GM12878 (cell line): ENCODE measurements around the gene TNFRSF9. TPM values are rescaled to one million over a fixed set of nuclear protein-coding genes. Genes with fewer than 3 reads are reported as not detected.
A peak's percentile ranks its signal among the peaks of the same experiment; 100 is the strongest.

Experiments
- ATAC-seq: fragments of 200-7000 bp; cut with Tn5 transposase; 3 replicates; pipeline ENCODE4 v1.9.1; 2020; ENCODE audit warnings: mild to moderate bottlenecking, moderate library complexity
- BruUV-seq: library from RNA; stranded (reverse); fragments of 400-500 nt; replicated peaks from 2 replicates; lab custom pipeline; 2021; lab: Mats Ljungman, UMichigan
- CTCF ChIA-PET: fragments of 300-600 bp; sonication (Branson Sonifier 250); formaldehyde crosslinking; extraction: SDS; loops from one replicate; lab custom pipeline; 2021; ENCODE audit warnings: inconsistent platforms; lab: Yijun Ruan, JAX
- POLR2A ChIA-PET: fragments of 350-600 bp; formaldehyde crosslinking; extraction: SDS; loops from one replicate; lab custom pipeline; 2021; ENCODE audit warnings: inconsistent platforms; lab: Charles Lee
- RAD21 ChIA-PET: fragments of 300-600 bp; sonication (Branson Sonifier 250); formaldehyde crosslinking; loops from one replicate; lab custom pipeline; 2023; ENCODE audit warnings: antibody characterized with exemption; ENCODE audit not compliant: unreplicated experiment; lab: Charles Lee
- SMC1A ChIA-PET: fragments of 300-600 bp; sonication (Branson Sonifier 250); formaldehyde crosslinking; loops from one replicate; lab custom pipeline; 2023; ENCODE audit not compliant: unreplicated experiment, uncharacterized antibody; lab: Charles Lee
- DNase-seq: peaks from one replicate; pipeline ENCODE4 v3.0.0-alpha.2; 2011; ENCODE audit warnings: low read depth, low spot score
- FAIRE-seq: peaks from 3 replicates; lab custom pipeline; 2011; peaks lifted over from hg19 to GRCh38; lab: Jason Lieb, UNC
- H2AFZ ChIP-seq: 2 replicates; pipeline ENCODE4 v1.6.0; 2011; ENCODE audit warnings: low read depth, low read length, control low read depth; ENCODE audit not compliant: control insufficient read depth
- H3K27ac ChIP-seq: 2 replicates; pipeline ENCODE4 v1.5.1; 2011; ENCODE audit warnings: control low read depth; ENCODE audit not compliant: control insufficient read depth, insufficient read depth
- H3K27me3 ChIP-seq, 2 experiments: replicated peaks in 1 of 2; 2 replicates each; pipeline versions ENCODE4 v1.6.0 to v1.6.1; 2011; ENCODE audit warnings: low read length in 1 of 2; ENCODE audit not compliant: control insufficient read depth in 2 of 2, insufficient read depth in 2 of 2
- H3K36me3 ChIP-seq, 2 experiments: 2 replicates each; pipeline ENCODE4 v1.5.1; 2011; ENCODE audit warnings: low read length in 1 of 2; ENCODE audit not compliant: control insufficient read depth in 2 of 2, insufficient read depth in 2 of 2
- H3K4me1 ChIP-seq: 2 replicates; pipeline ENCODE4 v1.6.1; 2011; ENCODE audit warnings: mild to moderate bottlenecking, low read length, moderate library complexity, mixed read lengths; ENCODE audit not compliant: control insufficient read depth, insufficient read depth
- H3K4me2 ChIP-seq: 2 replicates; pipeline ENCODE4 v1.6.0; 2011; ENCODE audit warnings: control low read depth; ENCODE audit not compliant: control insufficient read depth, insufficient read depth
- H3K4me3 ChIP-seq: fragments of 200-600 bp; sonication (generic); 2 replicates; pipeline ENCODE4 v1.5.1; 2016
- H3K79me2 ChIP-seq: 2 replicates; pipeline ENCODE4 v1.6.0; 2011; ENCODE audit warnings: low read length; ENCODE audit not compliant: control insufficient read depth, insufficient read depth
- H3K9ac ChIP-seq: 2 replicates; pipeline ENCODE4 v1.8.0; 2011; ENCODE audit warnings: low read length, control low read depth, mixed read lengths; ENCODE audit not compliant: control insufficient read depth, insufficient read depth
- H3K9me3 ChIP-seq: replicated peaks from 3 replicates; pipeline ENCODE4 v1.5.1; 2011; ENCODE audit warnings: mild to moderate bottlenecking, low read length; ENCODE audit not compliant: control insufficient read depth, insufficient read depth
- H4K20me1 ChIP-seq: 2 replicates; pipeline ENCODE4 v1.6.0; 2011; ENCODE audit not compliant: control insufficient read depth, insufficient read depth
- ATF7 ChIP-seq: fragments of 450-650 bp; IDR thresholded peaks from 2 replicates; pipeline ENCODE4 v1.6.1; 2016; ENCODE audit warnings: low read depth, mild to moderate bottlenecking
- BCL11A ChIP-seq: IDR thresholded peaks from 2 replicates; pipeline ENCODE4 v1.6.1; 2011; ENCODE audit warnings: low read depth, low read length
- BHLHE40 ChIP-seq, 2 experiments: fragments of 450-650 bp in 1 of 2; IDR thresholded peaks; 2 replicates each; pipeline ENCODE4 v1.6.1; 2011 to 2017; ENCODE audit warnings: low read depth in 2 of 2, borderline replicate concordance in 1 of 2, improper control_type of control experiment in 1 of 2, low read length in 1 of 2, mild to moderate bottlenecking in 1 of 2
- BMI1 ChIP-seq: fragments of 450-650 bp; IDR thresholded peaks from 2 replicates; pipeline ENCODE4 v1.6.1; 2016; ENCODE audit warnings: mild to moderate bottlenecking, moderate library complexity, borderline replicate concordance
- MYC ChIP-seq: IDR thresholded peaks from 2 replicates; pipeline ENCODE4 v1.6.1; 2011; ENCODE audit warnings: mild to moderate bottlenecking, low read length, moderate library complexity, inconsistent platforms; ENCODE audit not compliant: insufficient read depth, insufficient replicate concordance, insufficient read length, severe bottlenecking
- NRF1 ChIP-seq: conservative IDR thresholded peaks from 2 replicates; pipeline ENCODE4 v1.6.1; 2011; ENCODE audit warnings: mild to moderate bottlenecking, low read depth, low read length, improper control_type of control experiment
- POLR2A ChIP-seq: IDR thresholded peaks from 2 replicates; pipeline ENCODE4 v1.6.1; 2011; ENCODE audit warnings: low read depth, mild to moderate bottlenecking, low read length
- SMAD1 ChIP-seq: fragments of 450-650 bp; IDR thresholded peaks from 2 replicates; pipeline ENCODE4 v1.6.1; 2018; ENCODE audit warnings: mild to moderate bottlenecking, low read depth; ENCODE audit not compliant: partially characterized antibody
- STAT1 ChIP-seq: fragments of 450-650 bp; conservative IDR thresholded peaks from 2 replicates; pipeline ENCODE4 v1.6.1; 2014; ENCODE audit warnings: antibody characterized with exemption, mild to moderate bottlenecking
- SUZ12 ChIP-seq: fragments of 200-600 bp; sonication (generic); IDR thresholded peaks from one replicate; pipeline ENCODE4 v1.6.1; 2018; ENCODE audit warnings: antibody characterized with exemption, mild to moderate bottlenecking; ENCODE audit not compliant: unreplicated experiment
- TAF1 ChIP-seq: IDR thresholded peaks from 2 replicates; pipeline ENCODE4 v1.6.1; 2011; ENCODE audit warnings: mild to moderate bottlenecking, low read depth, low read length, borderline replicate concordance
- WRNIP1 ChIP-seq: IDR thresholded peaks from 2 replicates; pipeline ENCODE4 v1.6.1; 2011; ENCODE audit warnings: low read depth, low read length, improper control_type of control experiment, borderline replicate concordance
- WGBS: methylation state at CpG from one replicate; pipeline ENCODE4 v1.1.6; 2016; ENCODE audit warnings: low lambda C conversion rate; ENCODE audit not compliant: insufficient replicate concordance, insufficient coverage; ENCODE audit errors: missing lambda C conversion rate; 5-methylcytosine and 5-hydroxymethylcytosine counted together
- in situ Hi-C: fragments of 300-500 bp; cut with MboI; formaldehyde crosslinking; loops from 9 replicates; pipeline ENCODE4 v1.14.3; 2018; ENCODE audit warnings: mixed read lengths
- intact Hi-C: fragments of 100-400 bp; cut with micrococcal nuclease; formaldehyde crosslinking; loops from one replicate; pipeline ENCODE4 v1.14.2; 2022; ENCODE audit not compliant: unreplicated experiment
- polyA plus RNA-seq, 11 experiments: library from polyadenylated mRNA; depleted of rRNA in 4 of 11; unstranded in 6 of 11; stranded (reverse) in 5 of 11; fragments of >200 nt; fragmentation: Nextera tagmentation in 4 of 11; fragmentation: Illumina TruSeq in 1 of 11; extraction: Ambion mirVana in 4 of 11; extraction: Trizol in 1 of 11; gene quantifications; 1 replicate in 1 of 11; 2 replicates in 10 of 11; pipeline versions ENCODE4 v1.2.1 to v1.2.3, GENCODE V29; 2011 to 2016; ENCODE audit warnings: inconsistent platforms in 2 of 11, missing spikeins in 2 of 11, low read depth in 1 of 11
- total RNA-seq, 4 experiments: library from RNA; depleted of rRNA in 3 of 4; stranded (reverse); fragments of >200 nt in 3 of 4; fragmentation: Illumina TruSeq in 1 of 4; extraction: Trizol in 1 of 4; gene quantifications; 2 replicates each; pipeline versions ENCODE4 v1.2.1 to v1.2.3, GENCODE V29; 2013 to 2021
- TF ChIP-seq, protein P1 (sequence below): fragments of 450-650 bp; IDR thresholded peaks from 2 replicates; pipeline ENCODE4 v1.6.1; 2018; ENCODE audit warnings: mild to moderate bottlenecking, low read depth, moderate library complexity; ENCODE audit not compliant: partially characterized antibody
- TF ChIP-seq, protein P2 (sequence below), 3 experiments: IDR thresholded peaks in 2 of 3; conservative IDR thresholded peaks in 1 of 3; 2 replicates each; pipeline ENCODE4 v1.5.1; 2011; ENCODE audit warnings: low read depth in 3 of 3, low read length in 3 of 3, mild to moderate bottlenecking in 3 of 3, control low read depth in 2 of 3, moderate library complexity in 2 of 3, inconsistent platforms in 1 of 3, mixed read lengths in 1 of 3; ENCODE audit not compliant: control insufficient read depth in 2 of 3, insufficient read depth in 1 of 3; ENCODE audit errors: extremely low read depth in 1 of 3

The TNFRSF9 gene
- total and polyA plus RNA-seq, 10 of the 15 experiments (the other 5 are each of a cell fraction or from before 2014, with no cell fraction given) = 2.0 to 25.6 (median 5.8) TPM

DNA sequence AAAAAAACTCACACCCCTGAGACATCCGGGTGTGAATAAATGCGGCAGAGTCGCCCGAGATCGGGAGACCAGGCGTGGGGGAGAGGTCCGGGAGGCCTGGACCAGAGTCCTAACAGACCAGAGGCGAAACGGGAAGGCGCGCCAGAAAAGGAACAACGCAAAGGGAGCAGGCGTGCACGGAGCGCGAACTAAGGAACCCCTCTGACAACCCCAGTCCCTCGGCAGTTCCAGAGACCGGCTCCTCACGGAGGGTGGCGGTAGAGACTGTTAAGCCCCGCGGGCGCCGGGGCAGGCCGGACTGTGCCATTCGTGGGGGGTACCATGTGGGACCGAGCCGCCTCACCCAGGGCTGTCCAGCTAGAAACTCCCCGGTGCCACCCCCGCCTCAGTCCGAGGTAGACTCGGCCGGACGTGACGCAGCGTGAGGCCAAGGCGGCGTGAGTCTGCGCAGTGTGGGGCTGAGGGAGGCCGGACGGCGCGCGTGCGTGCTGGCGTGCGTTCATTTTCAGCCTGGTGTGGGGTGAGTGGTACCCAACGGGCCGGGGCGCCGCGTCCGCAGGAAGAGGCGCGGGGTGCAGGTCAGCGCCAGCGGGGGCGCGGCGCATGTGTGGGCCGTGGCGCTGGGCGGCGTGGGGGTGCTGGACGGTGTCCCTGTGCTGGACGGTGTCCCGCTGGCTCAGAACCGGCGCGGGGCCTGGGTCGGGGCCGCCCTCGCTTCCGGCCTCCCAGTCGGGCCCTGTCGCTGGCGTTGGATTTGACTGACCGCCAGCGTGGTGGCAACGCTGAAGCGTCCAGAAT is 20.8 kb upstream of the TNFRSF9 start, which contains the start of gene PARK7:
Gene PARK7, plus strand, starts transcription at position 496 of the 798 bp plus-strand sequence. CDS start 1,075 bp downstream, outside the sequence.
- Histone ChIP-seq H3K4me1 (peaks cover 6% of the 10 kb centered on the region; the same call in 1 of the 2 replicates), H4K20me1 (no peaks in the 10 kb centered on the region; the same call in 1 of the 2 replicates), H3K27me3 (no peaks in the 10 kb centered on the region), H3K4me2 (peak within 1 kb of the TSS; percentile 87), H3K9ac (peak within 1 kb of the TSS; percentile 97), H2AFZ (peak within 1 kb of the TSS; percentile 89), H3K36me3 (peaks cover 0 to 21% of the 10 kb centered on the region in 2 experiments; a peak in 3 of 4 replicates), H3K4me3 (peak within 1 kb of the TSS; percentile 92), H3K9me3 (no peaks in the 10 kb centered on the region), H3K79me2 (peaks cover 47% of the 10 kb centered on the region), H3K27ac (peak within 1 kb of the TSS; percentile 94)
- FAIRE-seq (peak; percentile 99), DNase-seq (peak; percentile 97), ATAC-seq (peak; percentile 97)
- WGBS = 1% methylated on average over 77 of the region's 81 CpGs
- CTCF ChIA-PET = interaction anchor here (0.7 to 1.1 kb wide), 3 partner anchors 18 to 36 kb away, joined by 3 to 4 read pairs (median 4); partner anchors contain the start of gene TNFRSF9
- SMC1A ChIA-PET = interaction anchor here (0.8 to 2.5 kb wide), 3 partner anchors 17 to 21 kb away, joined by 3 to 7 read pairs (median 5); partner anchors contain the start of gene TNFRSF9
- POLR2A ChIA-PET = interaction anchor here (0.9 to 1.5 kb wide), 3 partner anchors 13 to 22 kb away, joined by 3 to 5 read pairs (median 3); no protein-coding TSS in a partner anchor
- no TSS peak for BruUV-seq
- RAD21 ChIA-PET = interaction anchor here (0.6 to 1.4 kb wide), 3 partner anchors 14 to 206 kb away, joined by 3 to 4 read pairs (median 3); no protein-coding TSS in a partner anchor
- intact Hi-C loops = no loop called here
- in situ Hi-C loops = no loop called here
- TF ChIP-seq SMAD1 (peak; percentile 64), NRF1 (peak; percentile 97), STAT1 (peak; percentile 26; the same call in 1 of the 2 replicates), POLR2A (peak; percentile 98), SUZ12 (no peak), WRNIP1 (no peak; the same call in 1 of the 2 replicates), MYC (peak; percentile 90), TAF1 (peak; percentile 94), BMI1 (no peak), BCL11A (peak; percentile 12; the same call in 1 of the 2 replicates), BHLHE40 (IDR thresholded peaks at IDR 0.05; ENCODE audit: borderline replicate concordance in 1 of 2, low read depth in 2 of 2, low read length in 1 of 2) (peak; percentile 99), ATF7 (peak; percentile 99)
- TF ChIP-seq, protein P1, sequence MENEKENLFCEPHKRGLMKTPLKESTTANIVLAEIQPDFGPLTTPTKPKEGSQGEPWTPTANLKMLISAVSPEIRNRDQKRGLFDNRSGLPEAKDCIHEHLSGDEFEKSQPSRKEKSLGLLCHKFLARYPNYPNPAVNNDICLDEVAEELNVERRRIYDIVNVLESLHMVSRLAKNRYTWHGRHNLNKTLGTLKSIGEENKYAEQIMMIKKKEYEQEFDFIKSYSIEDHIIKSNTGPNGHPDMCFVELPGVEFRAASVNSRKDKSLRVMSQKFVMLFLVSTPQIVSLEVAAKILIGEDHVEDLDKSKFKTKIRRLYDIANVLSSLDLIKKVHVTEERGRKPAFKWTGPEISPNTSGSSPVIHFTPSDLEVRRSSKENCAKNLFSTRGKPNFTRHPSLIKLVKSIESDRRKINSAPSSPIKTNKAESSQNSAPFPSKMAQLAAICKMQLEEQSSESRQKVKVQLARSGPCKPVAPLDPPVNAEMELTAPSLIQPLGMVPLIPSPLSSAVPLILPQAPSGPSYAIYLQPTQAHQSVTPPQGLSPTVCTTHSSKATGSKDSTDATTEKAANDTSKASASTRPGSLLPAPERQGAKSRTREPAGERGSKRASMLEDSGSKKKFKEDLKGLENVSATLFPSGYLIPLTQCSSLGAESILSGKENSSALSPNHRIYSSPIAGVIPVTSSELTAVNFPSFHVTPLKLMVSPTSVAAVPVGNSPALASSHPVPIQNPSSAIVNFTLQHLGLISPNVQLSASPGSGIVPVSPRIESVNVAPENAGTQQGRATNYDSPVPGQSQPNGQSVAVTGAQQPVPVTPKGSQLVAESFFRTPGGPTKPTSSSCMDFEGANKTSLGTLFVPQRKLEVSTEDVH = no peak
- TF ChIP-seq, protein P2, sequence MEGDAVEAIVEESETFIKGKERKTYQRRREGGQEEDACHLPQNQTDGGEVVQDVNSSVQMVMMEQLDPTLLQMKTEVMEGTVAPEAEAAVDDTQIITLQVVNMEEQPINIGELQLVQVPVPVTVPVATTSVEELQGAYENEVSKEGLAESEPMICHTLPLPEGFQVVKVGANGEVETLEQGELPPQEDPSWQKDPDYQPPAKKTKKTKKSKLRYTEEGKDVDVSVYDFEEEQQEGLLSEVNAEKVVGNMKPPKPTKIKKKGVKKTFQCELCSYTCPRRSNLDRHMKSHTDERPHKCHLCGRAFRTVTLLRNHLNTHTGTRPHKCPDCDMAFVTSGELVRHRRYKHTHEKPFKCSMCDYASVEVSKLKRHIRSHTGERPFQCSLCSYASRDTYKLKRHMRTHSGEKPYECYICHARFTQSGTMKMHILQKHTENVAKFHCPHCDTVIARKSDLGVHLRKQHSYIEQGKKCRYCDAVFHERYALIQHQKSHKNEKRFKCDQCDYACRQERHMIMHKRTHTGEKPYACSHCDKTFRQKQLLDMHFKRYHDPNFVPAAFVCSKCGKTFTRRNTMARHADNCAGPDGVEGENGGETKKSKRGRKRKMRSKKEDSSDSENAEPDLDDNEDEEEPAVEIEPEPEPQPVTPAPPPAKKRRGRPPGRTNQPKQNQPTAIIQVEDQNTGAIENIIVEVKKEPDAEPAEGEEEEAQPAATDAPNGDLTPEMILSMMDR (IDR thresholded peaks at IDR 0.05 in 2 of 3, conservative IDR thresholded peaks at IDR 0.05 in 1 of 3; ENCODE audit: control insufficient read depth in 2 of 3, extremely low read depth in 1 of 3, insufficient read depth in 1 of 3, low read depth in 3 of 3, low read length in 3 of 3) = peak; percentile 49 to 63 (median 62); a peak in 5 of 6 replicates
